Mesendoderm (in vitro differentiated cells): ENCODE measurements around the gene BRWD1.

ENCODE experiments used
- DNase-seq: peaks from one replicate; pipeline ENCODE4 v3.0.0; 2013
- H2AK5ac ChIP-seq: 2 replicates; pipeline ENCODE4 v1.6.1; 2013; ENCODE audit warnings: low read length, inconsistent platforms
- H2BK120ac ChIP-seq: 2 replicates; pipeline ENCODE4 v1.6.1; 2013; ENCODE audit warnings: low read depth, mild to moderate bottlenecking, low read length, moderate library complexity, mixed read lengths
- H2BK15ac ChIP-seq: replicated peaks from 2 replicates; pipeline ENCODE4 v1.6.1; 2013; ENCODE audit warnings: low read depth, mild to moderate bottlenecking, moderate library complexity
- H2BK5ac ChIP-seq: 2 replicates; pipeline ENCODE4 v1.6.1; 2013; ENCODE audit warnings: low read length, inconsistent platforms
- H3K18ac ChIP-seq: 2 replicates; pipeline ENCODE4 v1.6.1; 2013; ENCODE audit warnings: mild to moderate bottlenecking, low read length, mixed read lengths
- H3K23ac ChIP-seq: one replicate; pipeline ENCODE4 v1.6.1; 2013; ENCODE audit warnings: low read length
- H3K27ac ChIP-seq: 2 replicates; pipeline ENCODE4 v1.5.1; 2013; ENCODE audit warnings: low read depth, mild to moderate bottlenecking, inconsistent platforms, low read length, moderate library complexity
- H3K27me3 ChIP-seq: 2 replicates; pipeline ENCODE4 v1.6.1; 2013; ENCODE audit warnings: low read length, control low read depth, mild to moderate bottlenecking, inconsistent platforms; ENCODE audit not compliant: insufficient read depth, poor library complexity
- H3K36me3 ChIP-seq: 2 replicates; pipeline ENCODE4 v1.6.1; 2013; ENCODE audit warnings: low read length, inconsistent platforms; ENCODE audit not compliant: control insufficient read depth, insufficient read depth
- H3K4ac ChIP-seq: one replicate; pipeline ENCODE4 v1.6.1; 2013; ENCODE audit warnings: low read depth, mild to moderate bottlenecking, low read length, moderate library complexity
- H3K4me1 ChIP-seq: 2 replicates; pipeline ENCODE4 v1.6.1; 2013; ENCODE audit warnings: low read depth, low read length, inconsistent platforms; ENCODE audit not compliant: control insufficient read depth
- H3K4me2 ChIP-seq: 2 replicates; pipeline ENCODE4 v1.6.1; 2013; ENCODE audit warnings: low read length
- H3K4me3 ChIP-seq: 2 replicates; pipeline ENCODE4 v1.5.1; 2013; ENCODE audit warnings: mild to moderate bottlenecking, low read length
- H3K56ac ChIP-seq: one replicate; pipeline ENCODE4 v1.6.1; 2013; ENCODE audit warnings: low read length
- H3K79me1 ChIP-seq: 2 replicates; pipeline ENCODE4 v1.6.1; 2013; ENCODE audit warnings: low read length, inconsistent platforms
- H3K79me2 ChIP-seq: 2 replicates; pipeline ENCODE4 v1.6.1; 2013; ENCODE audit warnings: mild to moderate bottlenecking, low read length; ENCODE audit not compliant: control insufficient read depth, insufficient read depth
- H3K9ac ChIP-seq: 2 replicates; pipeline ENCODE4 v1.6.1; 2013; ENCODE audit warnings: low read length, inconsistent platforms
- H4K5ac ChIP-seq: one replicate; pipeline ENCODE4 v1.6.1; 2013; ENCODE audit warnings: low read length
- H4K8ac ChIP-seq: one replicate; pipeline ENCODE4 v1.6.1; 2013; ENCODE audit warnings: low read depth, mild to moderate bottlenecking, control low read depth, low read length, moderate library complexity
- WGBS: extraction: QIAGEN DNeasy Blood & Tissue Kit; methylation state at CpG from one replicate; pipeline ENCODE4 v1.1.7; 2013; ENCODE audit warnings: low lambda C conversion rate, missing lambda C conversion rate; ENCODE audit not compliant: insufficient coverage; ENCODE audit errors: extremely low coverage; 5-methylcytosine and 5-hydroxymethylcytosine counted together

BRWD1 gene

GRCh38 chr21:39152271-39152670 is 161.2 kb downstream of the BRWD1 start:
- no CpG with 5 or more reads among the region's 2 CpGs for WGBS
- Histone ChIP-seq H3K4me3 (no peak overlapping the region), H3K79me1 (no peaks in the 10 kb centered on the region), H3K4me1 (no peaks in the 10 kb centered on the region), H3K27me3 (no peaks in the 10 kb centered on the region), H4K8ac (no peak overlapping the region), H2BK15ac (no peak overlapping the region), H2AK5ac (no peak overlapping the region), H3K27ac (no peak overlapping the region), H4K5ac (no peak overlapping the region), H3K36me3 (no peaks in the 10 kb centered on the region), H3K79me2 (no peaks in the 10 kb centered on the region), H3K18ac (no peak overlapping the region), H3K4me2 (no peak overlapping the region), H3K4ac (no peak overlapping the region), H3K56ac (no peak overlapping the region), H2BK5ac (no peak overlapping the region), H3K23ac (no peak overlapping the region), H2BK120ac (no peak overlapping the region), H3K9ac (no peak overlapping the region)
- DNase-seq: no peak

- no peaks in the 10 kb centered on the region for H3K79me1 ChIP-seq
- no peak overlapping the region for H3K18ac ChIP-seq
- H2BK120ac ChIP-seq: no peak overlapping the region
- no peak overlapping the region for H2BK5ac ChIP-seq
- no peak overlapping the region for H3K9ac ChIP-seq
- H4K5ac ChIP-seq: no peak overlapping the region
- H3K4me3 ChIP-seq: no peak overlapping the region
- H3K79me2 ChIP-seq: no peaks in the 10 kb centered on the region
- H3K27ac ChIP-seq: no peak overlapping the region
- no peak overlapping the region for H2AK5ac ChIP-seq
- no peak overlapping the region for H3K4me2 ChIP-seq
- H3K27me3 ChIP-seq: no peaks in the 10 kb centered on the region
- no peak overlapping the region for H4K8ac ChIP-seq
- no peak overlapping the region for H3K23ac ChIP-seq
- no peak overlapping the region for H3K4ac ChIP-seq
- H3K4me1 ChIP-seq: no peaks in the 10 kb centered on the region
- no peaks in the 10 kb centered on the region for H3K36me3 ChIP-seq
- no peak for DNase-seq
- H3K56ac ChIP-seq: no peak overlapping the region
- H2BK15ac ChIP-seq: no peak overlapping the region
Measured at GRCh38 chr21:39150877-39151276, 162.6 kb downstream of the BRWD1 start.

- no peak overlapping the region for H4K5ac ChIP-seq
- no peak overlapping the region for H3K56ac ChIP-seq
- H3K79me2 ChIP-seq: no peaks in the 10 kb centered on the region
- no peaks in the 10 kb centered on the region for H3K79me1 ChIP-seq
- H3K4me2 ChIP-seq: no peak overlapping the region
- H2BK120ac ChIP-seq: no peak overlapping the region
- H2BK15ac ChIP-seq: no peak overlapping the region
- H3K4me1 ChIP-seq: no peaks in the 10 kb centered on the region
- H3K27me3 ChIP-seq: no peaks in the 10 kb centered on the region
- H2AK5ac ChIP-seq: no peak overlapping the region
- no peaks in the 10 kb centered on the region for H3K36me3 ChIP-seq
- H3K27ac ChIP-seq: no peak overlapping the region
- no peak overlapping the region for H3K9ac ChIP-seq
- DNase-seq: no peak
- no peak overlapping the region for H3K4ac ChIP-seq
- no peak overlapping the region for H2BK5ac ChIP-seq
- no peak overlapping the region for H3K23ac ChIP-seq
- H3K18ac ChIP-seq: no peak overlapping the region
- no CpG with 5 or more reads among the region's 6 CpGs for WGBS
- H4K8ac ChIP-seq: no peak overlapping the region
- no peak overlapping the region for H3K4me3 ChIP-seq
Measured at GRCh38 chr21:39150316-39150715, 163.1 kb downstream of the BRWD1 start.

GRCh38 chr21:39149882-39150281 is 163.6 kb downstream of the BRWD1 start:
- no peaks in the 10 kb centered on the region for H3K36me3 ChIP-seq
- no peak overlapping the region for H2BK15ac ChIP-seq
- no peak overlapping the region for H2BK120ac ChIP-seq
- no peaks in the 10 kb centered on the region for H3K4me1 ChIP-seq
- H2AK5ac ChIP-seq: no peak overlapping the region
- no peak overlapping the region for H4K5ac ChIP-seq
- no peak overlapping the region for H3K9ac ChIP-seq
- no peaks in the 10 kb centered on the region for H3K79me1 ChIP-seq
- H3K23ac ChIP-seq: no peak overlapping the region
- H3K18ac ChIP-seq: no peak overlapping the region
- no peak overlapping the region for H3K56ac ChIP-seq
- no peak overlapping the region for H2BK5ac ChIP-seq
- DNase-seq: no peak
- no peak overlapping the region for H3K27ac ChIP-seq
- H4K8ac ChIP-seq: no peak overlapping the region
- H3K79me2 ChIP-seq: no peaks in the 10 kb centered on the region
- H3K27me3 ChIP-seq: no peaks in the 10 kb centered on the region
- no peak overlapping the region for H3K4me2 ChIP-seq
- no peak overlapping the region for H3K4ac ChIP-seq
- no peak overlapping the region for H3K4me3 ChIP-seq

- DNase-seq: no peak
- no peak overlapping the region for H2BK120ac ChIP-seq
- no peaks in the 10 kb centered on the region for H3K79me2 ChIP-seq
- no peak overlapping the region for H2BK15ac ChIP-seq
- H3K23ac ChIP-seq: no peak overlapping the region
- no peak overlapping the region for H3K9ac ChIP-seq
- H3K36me3 ChIP-seq: no peaks in the 10 kb centered on the region
- H2BK5ac ChIP-seq: no peak overlapping the region
- no peak overlapping the region for H3K18ac ChIP-seq
- no CpG with 5 or more reads among the region's 2 CpGs for WGBS
- H3K27me3 ChIP-seq: no peaks in the 10 kb centered on the region
- H3K4ac ChIP-seq: no peak overlapping the region
- H3K56ac ChIP-seq: no peak overlapping the region
- H3K79me1 ChIP-seq: no peaks in the 10 kb centered on the region
- no peak overlapping the region for H4K8ac ChIP-seq
- no peak overlapping the region for H3K4me3 ChIP-seq
- no peaks in the 10 kb centered on the region for H3K4me1 ChIP-seq
- no peak overlapping the region for H2AK5ac ChIP-seq
- H4K5ac ChIP-seq: no peak overlapping the region
- no peak overlapping the region for H3K27ac ChIP-seq
- H3K4me2 ChIP-seq: no peak overlapping the region
Measured at GRCh38 chr21:39148975-39149374, 164.5 kb downstream of the BRWD1 start.

GRCh38 chr21:39144191-39144590 is 169.2 kb downstream of the BRWD1 start:
- Histone ChIP-seq H3K27me3 (no peaks in the 10 kb centered on the region), H3K4me3 (no peak overlapping the region), H3K4me1 (no peaks in the 10 kb centered on the region), H2BK5ac (no peak overlapping the region), H3K9ac (no peak overlapping the region), H3K79me2 (no peaks in the 10 kb centered on the region), H2BK15ac (no peak overlapping the region), H3K79me1 (no peaks in the 10 kb centered on the region), H2AK5ac (no peak overlapping the region), H3K18ac (no peak overlapping the region), H3K23ac (no peak overlapping the region), H2BK120ac (no peak overlapping the region), H4K5ac (no peak overlapping the region), H3K27ac (no peak overlapping the region), H4K8ac (no peak overlapping the region), H3K56ac (no peak overlapping the region), H3K4ac (no peak overlapping the region), H3K36me3 (no peaks in the 10 kb centered on the region), H3K4me2 (no peak overlapping the region)
- WGBS: no CpG with 5 or more reads among the region's 3 CpGs
- DNase-seq: no peak
